ENCODE data around the gene HSD17B2.

HSD17B2 gene

DNA sequence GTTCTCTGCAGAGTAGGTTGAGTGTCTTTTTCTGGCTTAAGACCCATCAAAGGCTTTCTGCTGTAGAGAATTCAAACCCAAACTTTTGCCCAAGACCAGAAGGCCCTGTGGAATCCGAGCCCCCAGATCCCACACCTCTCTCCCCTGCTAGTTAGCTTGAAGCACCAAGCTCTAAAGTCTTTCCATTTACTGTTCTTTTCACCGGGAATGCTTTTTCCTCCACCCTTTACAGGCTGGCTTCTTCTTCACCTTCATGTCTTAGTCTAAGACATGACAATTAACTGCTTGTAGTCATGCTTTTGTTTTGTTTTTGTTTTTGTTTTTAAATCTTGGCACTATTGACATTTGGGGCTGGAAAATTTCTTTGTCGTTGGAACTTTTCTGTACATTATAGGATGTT lies 15.5 kb downstream of the HSD17B2 start:
- Histone ChIP-seq H3K9me3 (ENCODE audit: severe bottlenecking) (no peaks in the 10 kb centered on the region), H3K36me3 (ENCODE audit: low read depth) (no peaks in the 10 kb centered on the region), H3K4me3 (ENCODE audit: severe bottlenecking) (no peak overlapping the region), H3K27me3 (ENCODE audit: insufficient read depth, poor library complexity, severe bottlenecking) (no peaks in the 10 kb centered on the region), H3K4me1 (ENCODE audit: insufficient read depth, poor library complexity, severe bottlenecking) (peaks cover 1% of the 10 kb centered on the region), H3K27ac (ENCODE audit: poor library complexity, severe bottlenecking) (no peak overlapping the region)
- DNase-seq (ENCODE audit: low spot score) (no peak), ATAC-seq (ENCODE audit: low read depth) (no peak)
- TF ChIP-seq CTCF (IDR thresholded peaks at IDR 0.05; ENCODE audit: poor library complexity, severe bottlenecking): no peak

DNA sequence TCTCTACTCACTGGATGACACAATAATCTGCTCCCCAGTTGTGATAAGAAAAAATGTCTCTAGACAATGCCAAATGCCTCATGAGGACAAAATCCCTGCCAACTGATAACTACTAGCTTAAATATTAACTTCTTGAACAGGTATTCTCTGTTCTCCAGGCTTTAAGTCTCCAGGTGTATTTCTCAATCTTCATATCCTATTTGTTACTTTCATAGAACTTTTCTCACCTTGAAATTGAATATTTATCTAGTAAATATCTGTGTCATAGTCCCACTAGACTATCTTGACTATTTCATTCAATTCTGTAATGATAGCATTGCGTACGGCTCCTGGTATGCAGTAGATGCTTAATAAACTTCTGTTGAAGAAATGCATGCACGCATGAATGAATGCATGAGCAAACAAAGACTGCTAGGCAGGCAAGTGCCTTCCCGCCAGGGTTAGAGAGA lies 15.9 kb downstream of the HSD17B2 start:
- DNase-seq (ENCODE audit: low spot score): no peak
- H3K36me3 ChIP-seq (ENCODE audit: low read depth): no peaks in the 10 kb centered on the region
- H3K27me3 ChIP-seq (ENCODE audit: insufficient read depth, poor library complexity, severe bottlenecking): no peaks in the 10 kb centered on the region

DNA sequence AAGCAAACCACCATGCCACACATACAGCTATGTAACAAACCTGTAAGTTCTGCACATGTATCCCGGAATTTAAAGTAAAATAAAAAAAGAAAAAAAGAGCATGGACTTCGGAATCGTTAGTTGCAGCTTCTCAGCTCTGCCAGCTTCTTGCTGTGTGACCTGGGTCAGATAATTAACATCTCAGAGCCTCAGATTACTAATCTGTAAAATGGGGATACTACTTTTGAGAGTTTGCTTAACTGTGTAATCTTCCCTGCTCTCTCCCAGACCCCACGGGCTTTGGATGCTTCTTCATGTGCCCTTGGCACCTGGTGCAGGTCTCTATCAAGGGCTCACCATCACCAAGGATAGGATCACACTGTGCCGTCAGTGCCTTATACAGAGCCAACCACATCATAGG lies 16.6 kb downstream of the HSD17B2 start:
- Histone ChIP-seq H3K4me3 (ENCODE audit: severe bottlenecking) (no peak overlapping the region), H3K27ac (ENCODE audit: poor library complexity, severe bottlenecking) (no peak overlapping the region), H3K36me3 (ENCODE audit: low read depth) (no peaks in the 10 kb centered on the region), H3K4me1 (ENCODE audit: insufficient read depth, poor library complexity, severe bottlenecking) (peaks cover 13% of the 10 kb centered on the region), H3K27me3 (ENCODE audit: insufficient read depth, poor library complexity, severe bottlenecking) (no peaks in the 10 kb centered on the region), H3K9me3 (ENCODE audit: severe bottlenecking) (no peaks in the 10 kb centered on the region)
- TF ChIP-seq CTCF (IDR thresholded peaks at IDR 0.05; ENCODE audit: poor library complexity, severe bottlenecking): no peak
- no peak for DNase-seq (ENCODE audit: low spot score)
- no peak for ATAC-seq (ENCODE audit: low read depth)

More for the DNA sequence above, 15.9 kb downstream of the HSD17B2 start:
- H3K27ac ChIP-seq (ENCODE audit: poor library complexity, severe bottlenecking): no peak overlapping the region
- no peak for TF ChIP-seq CTCF (IDR thresholded peaks at IDR 0.05; ENCODE audit: poor library complexity, severe bottlenecking)
- H3K4me1 ChIP-seq (ENCODE audit: insufficient read depth, poor library complexity, severe bottlenecking): peaks cover 5% of the 10 kb centered on the region
- H3K4me3 ChIP-seq (ENCODE audit: severe bottlenecking): no peak overlapping the region
- H3K9me3 ChIP-seq (ENCODE audit: severe bottlenecking): no peaks in the 10 kb centered on the region
- ATAC-seq (ENCODE audit: low read depth): no peak

- no peaks in the 10 kb centered on the region for H3K36me3 ChIP-seq (ENCODE audit: low read depth)
- H3K4me3 ChIP-seq (ENCODE audit: severe bottlenecking): no peak overlapping the region
- TF ChIP-seq CTCF (IDR thresholded peaks at IDR 0.05; ENCODE audit: poor library complexity, severe bottlenecking): no peak
- ATAC-seq (ENCODE audit: low read depth): no peak
- no peaks in the 10 kb centered on the region for H3K27me3 ChIP-seq (ENCODE audit: insufficient read depth, poor library complexity, severe bottlenecking)
- no peaks in the 10 kb centered on the region for H3K9me3 ChIP-seq (ENCODE audit: severe bottlenecking)
- H3K27ac ChIP-seq (ENCODE audit: poor library complexity, severe bottlenecking): no peak overlapping the region
- no peak for DNase-seq (ENCODE audit: low spot score)
- H3K4me1 ChIP-seq (ENCODE audit: insufficient read depth, poor library complexity, severe bottlenecking): peaks cover 14% of the 10 kb centered on the region
Observed at GRCh38 chr16:82055117-82055516, 20.1 kb downstream of the HSD17B2 start.

- Histone ChIP-seq H3K36me3 (ENCODE audit: low read depth) (no peaks in the 10 kb centered on the region), H3K9me3 (ENCODE audit: severe bottlenecking) (no peaks in the 10 kb centered on the region), H3K27ac (ENCODE audit: poor library complexity, severe bottlenecking) (peak overlapping the region; percentile 31), H3K4me3 (ENCODE audit: severe bottlenecking) (no peak overlapping the region), H3K27me3 (ENCODE audit: insufficient read depth, poor library complexity, severe bottlenecking) (no peaks in the 10 kb centered on the region), H3K4me1 (ENCODE audit: insufficient read depth, poor library complexity, severe bottlenecking) (peaks cover 14% of the 10 kb centered on the region)
- no peak for TF ChIP-seq CTCF (IDR thresholded peaks at IDR 0.05; ENCODE audit: poor library complexity, severe bottlenecking)
- ATAC-seq (ENCODE audit: low read depth) (peak; percentile 60), DNase-seq (ENCODE audit: low spot score) (no peak)
Observed at GRCh38 chr16:82055728-82056549, 20.9 kb downstream of the HSD17B2 start.
